Measurements from ENCODE around the gene SLC2A4. TPM values are rescaled to one million over a fixed set of nuclear protein-coding genes. Genes with fewer than 3 reads are reported as not detected.

The SLC2A4 gene
- total RNA-seq, 4 donors from 2014 or later: 144 to 197 (median 157) TPM

GRCh38 chr17:7292194-7292593 is 10.7 kb downstream of the SLC2A4 start:
- Histone ChIP-seq H3K9me3 (no peaks in the 10 kb centered on the region), H3K4me3 (peak overlapping the region in 1 of 4 donors; percentile 46), H3K27me3 (peaks cover 0 to 37% (median 4%) of the 10 kb centered on the region in 4 donors), H3K27ac (replicated peaks in 1 of 4) (peak overlapping the region; percentile 81 to 96 (median 92)), H3K4me1 (peaks cover 62 to 97% (median 94%) of the 10 kb centered on the region in 4 donors), H3K36me3 (peaks cover 0 to 9% (median 7%) of the 10 kb centered on the region in 4 donors)
- DNase-seq (ENCODE audit: extremely low spot score): no peak
- TF ChIP-seq POLR2A (IDR thresholded peaks at IDR 0.05; ENCODE audit: low read depth) (no peak), POLR2AphosphoS5 (IDR thresholded peaks at IDR 0.05) (peak; percentile 33 to 58), CTCF (IDR thresholded peaks at IDR 0.05) (no peak), EP300 (IDR thresholded peaks at IDR 0.05) (no peak)
- WGBS: 37% methylated on average over 2 of the region's 2 CpGs
- intact Hi-C loops (cut with DNase I): no loop called here

- Histone ChIP-seq H3K4me3 (peak overlapping the region in 2 of 4 donors; percentile 31 to 46), H3K36me3 (peaks cover 0 to 5% (median 3%) of the 10 kb centered on the region in 4 donors), H3K4me1 (peaks cover 62 to 92% (median 89%) of the 10 kb centered on the region in 4 donors), H3K27me3 (peaks cover 0 to 37% (median 4%) of the 10 kb centered on the region in 4 donors), H3K27ac (replicated peaks in 1 of 4) (peak overlapping the region; percentile 81 to 96 (median 92)), H3K9me3 (no peaks in the 10 kb centered on the region)
- intact Hi-C loops (cut with DNase I): no loop called here
- TF ChIP-seq CTCF (IDR thresholded peaks at IDR 0.05) (no peak), POLR2AphosphoS5 (IDR thresholded peaks at IDR 0.05) (peak in 1 of 2 donors; percentile 22), EP300 (IDR thresholded peaks at IDR 0.05) (no peak), POLR2A (IDR thresholded peaks at IDR 0.05; ENCODE audit: low read depth) (no peak)
- 16% methylated on average over 5 of the region's 6 CpGs for WGBS
- DNase-seq (ENCODE audit: extremely low spot score): no peak
Measured at GRCh38 chr17:7292729-7293128, 11.2 kb downstream of the SLC2A4 start.

- TF ChIP-seq POLR2AphosphoS5 (IDR thresholded peaks at IDR 0.05) (peak in 1 of 2 donors; percentile 47), CTCF (IDR thresholded peaks at IDR 0.05) (no peak), POLR2A (IDR thresholded peaks at IDR 0.05; ENCODE audit: low read depth) (no peak), EP300 (IDR thresholded peaks at IDR 0.05) (no peak)
- H3K27ac ChIP-seq (replicated peaks in 1 of 4): peak overlapping the region; percentile 81 to 96 (median 92)
- H3K9me3 ChIP-seq: no peaks in the 10 kb centered on the region
Measured at GRCh38 chr17:7293159-7293558, 11.6 kb downstream of the SLC2A4 start.

GRCh38 chr17:7293816-7294613 is 12.5 kb downstream of the SLC2A4 start:
- Histone ChIP-seq H3K27ac (replicated peaks in 1 of 4) (peak overlapping the region; percentile 81 to 96 (median 92)), H3K4me3 (peak overlapping the region; percentile 46 to 54 (median 48)), H3K36me3 (no peaks in the 10 kb centered on the region), H3K27me3 (peaks cover 0 to 37% (median 4%) of the 10 kb centered on the region in 4 donors), H3K9me3 (no peaks in the 10 kb centered on the region), H3K4me1 (peaks cover 62 to 79% (median 78%) of the 10 kb centered on the region in 4 donors)
- DNase-seq (ENCODE audit: extremely low spot score): no peak
- WGBS: 1% methylated on average over 31 of the region's 75 CpGs
- intact Hi-C loops (cut with DNase I): no loop called here
- TF ChIP-seq CTCF (IDR thresholded peaks at IDR 0.05): no peak
- no peak for TF ChIP-seq POLR2AphosphoS5 (IDR thresholded peaks at IDR 0.05)
- TF ChIP-seq POLR2A (IDR thresholded peaks at IDR 0.05; ENCODE audit: low read depth): no peak
- no peak for TF ChIP-seq EP300 (IDR thresholded peaks at IDR 0.05)

More at GRCh38 chr17:7293159-7293558, 11.6 kb downstream of the SLC2A4 start:
- no peak for DNase-seq (ENCODE audit: extremely low spot score)
- Histone ChIP-seq H3K36me3 (peaks cover 0 to under 1% (median 0%) of the 10 kb centered on the region in 4 donors), H3K4me3 (peak overlapping the region in 2 of 4 donors; percentile 46 to 50), H3K4me1 (peaks cover 62 to 88% (median 85%) of the 10 kb centered on the region in 4 donors), H3K27me3 (peaks cover 0 to 37% (median 4%) of the 10 kb centered on the region in 4 donors)
- intact Hi-C loops (cut with DNase I): no loop called here
- WGBS: 59% methylated on average over 8 of the region's 11 CpGs

Data from esophagus muscularis mucosa (tissue), 4 donors.